ENCODE measurements around the gene ZNF619.

DNA sequence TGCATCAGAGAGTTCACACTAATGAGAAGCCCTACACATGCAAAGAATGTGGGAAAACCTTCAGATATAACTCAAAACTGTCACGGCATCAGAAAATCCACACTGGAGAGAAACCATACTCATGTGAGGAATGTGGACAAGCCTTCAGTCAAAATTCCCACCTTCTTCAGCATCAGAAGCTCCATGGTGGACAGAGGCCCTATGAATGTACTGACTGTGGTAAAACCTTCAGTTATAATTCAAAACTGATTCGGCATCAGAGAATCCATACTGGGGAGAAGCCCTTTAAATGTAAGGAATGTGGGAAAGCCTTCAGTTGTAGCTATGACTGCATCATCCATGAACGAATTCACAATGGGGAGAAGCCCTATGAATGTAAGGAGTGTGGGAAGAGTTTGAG lies 10.2 kb downstream of the ZNF619 start:
- TF ChIP-seq, protein P1, sequence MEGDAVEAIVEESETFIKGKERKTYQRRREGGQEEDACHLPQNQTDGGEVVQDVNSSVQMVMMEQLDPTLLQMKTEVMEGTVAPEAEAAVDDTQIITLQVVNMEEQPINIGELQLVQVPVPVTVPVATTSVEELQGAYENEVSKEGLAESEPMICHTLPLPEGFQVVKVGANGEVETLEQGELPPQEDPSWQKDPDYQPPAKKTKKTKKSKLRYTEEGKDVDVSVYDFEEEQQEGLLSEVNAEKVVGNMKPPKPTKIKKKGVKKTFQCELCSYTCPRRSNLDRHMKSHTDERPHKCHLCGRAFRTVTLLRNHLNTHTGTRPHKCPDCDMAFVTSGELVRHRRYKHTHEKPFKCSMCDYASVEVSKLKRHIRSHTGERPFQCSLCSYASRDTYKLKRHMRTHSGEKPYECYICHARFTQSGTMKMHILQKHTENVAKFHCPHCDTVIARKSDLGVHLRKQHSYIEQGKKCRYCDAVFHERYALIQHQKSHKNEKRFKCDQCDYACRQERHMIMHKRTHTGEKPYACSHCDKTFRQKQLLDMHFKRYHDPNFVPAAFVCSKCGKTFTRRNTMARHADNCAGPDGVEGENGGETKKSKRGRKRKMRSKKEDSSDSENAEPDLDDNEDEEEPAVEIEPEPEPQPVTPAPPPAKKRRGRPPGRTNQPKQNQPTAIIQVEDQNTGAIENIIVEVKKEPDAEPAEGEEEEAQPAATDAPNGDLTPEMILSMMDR (IDR thresholded peaks at IDR 0.05): no peak
- TF ChIP-seq POLR2A (IDR thresholded peaks at IDR 0.05) (no peak), POLR2AphosphoS5 (IDR thresholded peaks at IDR 0.05; ENCODE audit: insufficient read depth in 1 of 2, low read depth in 1 of 2) (no peak)

Data from vagina (tissue), 2 donors.